AG09319 (cell line): ENCODE data around the gene TRNP1.
"Not testable (repeated sequence)": the region's sequence is repeated elsewhere in the genome, so short reads cannot be mapped to it uniquely, and the experiment has no call there.

Experiments used
- DNase-seq: peaks from one replicate; pipeline ENCODE4 v3.0.0-alpha.2; 2010; ENCODE audit warnings: low read depth; ENCODE audit errors: extremely low read depth
- CTCF ChIP-seq: IDR thresholded peaks from 2 replicates; pipeline ENCODE4 v1.5.1; 2011; ENCODE audit warnings: low read depth, mild to moderate bottlenecking, inconsistent platforms, low read length, moderate library complexity

Gene TRNP1

GRCh38 chr1:26986658-26987057 is 6.8 kb upstream of the TRNP1 start:
- DNase-seq = no peak
- no peak for TF ChIP-seq CTCF

- DNase-seq = not testable (repeated sequence)
Observed at GRCh38 chr1:26989403-26990109, 3.9 kb upstream of the TRNP1 start.

- no peak for DNase-seq
- peak; percentile 1; the same call in 1 of the 2 replicates for TF ChIP-seq CTCF
Observed at GRCh38 chr1:26991310-26992116, 2.0 kb upstream of the TRNP1 start.

- no peak for DNase-seq
- TF ChIP-seq CTCF = no peak
Observed at GRCh38 chr1:26994020-26994786, 711 bp downstream of the TRNP1 start.

GRCh38 chr1:26994787-26995517 is 1.5 kb downstream of the TRNP1 start:
- no peak for DNase-seq
- TF ChIP-seq CTCF = no peak

GRCh38 chr1:26996024-26996423 is 2.5 kb downstream of the TRNP1 start:
- TF ChIP-seq CTCF = no peak
- DNase-seq = no peak

GRCh38 chr1:26996665-26997064 is 3.2 kb downstream of the TRNP1 start:
- no peak for TF ChIP-seq CTCF
- no peak for DNase-seq
